Tibial nerve (tissue), 4 donors: ENCODE results near the gene CLASP1.

ENCODE experiments used
- EP300 ChIP-seq, 2 donors: sonication (generic); formaldehyde crosslinking; IDR thresholded peaks; one replicate each; pipeline ENCODE4 v1.6.1; 2017; ENCODE audit warnings: antibody characterized with exemption in 2 of 2, mild to moderate bottlenecking in 1 of 2
- TF ChIP-seq, protein P1 (sequence below), 5 experiments: fragments of 200-600 bp in 3 of 5; fragments of 450-650 bp in 2 of 5; sonication (generic) in 3 of 5; IDR thresholded peaks; one replicate each; pipeline ENCODE4 v1.5.1; 2016 to 2019; ENCODE audit warnings: antibody characterized with exemption in 5 of 5, mild to moderate bottlenecking in 3 of 5, moderate library complexity in 2 of 5

DNA sequence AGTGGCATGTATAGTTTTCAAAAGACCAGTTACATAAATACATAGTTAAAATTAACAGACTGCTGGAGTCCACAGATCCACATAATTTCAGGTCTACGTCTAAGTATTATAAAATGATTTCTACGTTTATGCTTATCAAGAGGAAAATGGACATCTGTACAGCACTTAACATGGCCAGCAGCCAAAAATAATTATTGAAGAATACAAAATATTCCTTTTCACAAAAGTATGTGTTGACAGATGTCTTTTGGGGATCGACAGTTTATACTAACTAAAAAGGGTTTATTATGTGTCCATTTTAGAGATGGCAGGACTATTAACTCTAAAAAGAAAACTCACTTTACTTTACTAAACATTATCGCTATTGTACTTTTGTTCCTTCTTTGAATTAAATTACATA, 231.4 kb downstream of the CLASP1 start:
- TF ChIP-seq, protein P1, sequence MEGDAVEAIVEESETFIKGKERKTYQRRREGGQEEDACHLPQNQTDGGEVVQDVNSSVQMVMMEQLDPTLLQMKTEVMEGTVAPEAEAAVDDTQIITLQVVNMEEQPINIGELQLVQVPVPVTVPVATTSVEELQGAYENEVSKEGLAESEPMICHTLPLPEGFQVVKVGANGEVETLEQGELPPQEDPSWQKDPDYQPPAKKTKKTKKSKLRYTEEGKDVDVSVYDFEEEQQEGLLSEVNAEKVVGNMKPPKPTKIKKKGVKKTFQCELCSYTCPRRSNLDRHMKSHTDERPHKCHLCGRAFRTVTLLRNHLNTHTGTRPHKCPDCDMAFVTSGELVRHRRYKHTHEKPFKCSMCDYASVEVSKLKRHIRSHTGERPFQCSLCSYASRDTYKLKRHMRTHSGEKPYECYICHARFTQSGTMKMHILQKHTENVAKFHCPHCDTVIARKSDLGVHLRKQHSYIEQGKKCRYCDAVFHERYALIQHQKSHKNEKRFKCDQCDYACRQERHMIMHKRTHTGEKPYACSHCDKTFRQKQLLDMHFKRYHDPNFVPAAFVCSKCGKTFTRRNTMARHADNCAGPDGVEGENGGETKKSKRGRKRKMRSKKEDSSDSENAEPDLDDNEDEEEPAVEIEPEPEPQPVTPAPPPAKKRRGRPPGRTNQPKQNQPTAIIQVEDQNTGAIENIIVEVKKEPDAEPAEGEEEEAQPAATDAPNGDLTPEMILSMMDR (IDR thresholded peaks at IDR 0.05): no peak
- no peak for TF ChIP-seq EP300 (IDR thresholded peaks at IDR 0.05)
